Inflammatory macrophage (primary cell): Measurements from ENCODE around the gene MYO10.

ENCODE experiments used
- DNase-seq, 2 donors: peaks; one replicate each; pipeline ENCODE4 v3.0.0-alpha.2; 2020 to 2022

The MYO10 gene

GRCh38 chr5:16916262-16916878 lies 19.7 kb downstream of the MYO10 start:
- DNase-seq, result no peak

DNA sequence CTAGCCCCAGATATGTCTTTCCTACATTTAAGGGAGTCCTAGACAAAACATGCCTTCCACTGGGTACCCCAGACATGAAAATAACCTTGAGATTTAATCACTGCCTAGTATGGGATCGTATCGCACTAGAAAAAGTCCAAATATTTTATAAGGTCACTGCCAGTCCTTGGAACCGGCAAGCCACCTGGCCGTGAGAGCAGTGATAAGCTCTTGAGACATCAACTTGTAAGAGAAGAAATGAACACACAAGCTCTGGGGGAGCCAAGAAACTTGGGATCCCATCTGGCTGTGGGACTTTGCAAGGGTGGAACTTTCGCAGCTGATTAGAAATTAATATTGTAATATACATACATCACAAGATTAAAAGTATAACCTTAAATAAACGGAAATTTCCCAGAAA lies 21.5 kb downstream of the MYO10 start:
- no peak for DNase-seq

- no peak for DNase-seq
Measured at GRCh38 chr5:16914108-16914435, 22.0 kb downstream of the MYO10 start.

DNA sequence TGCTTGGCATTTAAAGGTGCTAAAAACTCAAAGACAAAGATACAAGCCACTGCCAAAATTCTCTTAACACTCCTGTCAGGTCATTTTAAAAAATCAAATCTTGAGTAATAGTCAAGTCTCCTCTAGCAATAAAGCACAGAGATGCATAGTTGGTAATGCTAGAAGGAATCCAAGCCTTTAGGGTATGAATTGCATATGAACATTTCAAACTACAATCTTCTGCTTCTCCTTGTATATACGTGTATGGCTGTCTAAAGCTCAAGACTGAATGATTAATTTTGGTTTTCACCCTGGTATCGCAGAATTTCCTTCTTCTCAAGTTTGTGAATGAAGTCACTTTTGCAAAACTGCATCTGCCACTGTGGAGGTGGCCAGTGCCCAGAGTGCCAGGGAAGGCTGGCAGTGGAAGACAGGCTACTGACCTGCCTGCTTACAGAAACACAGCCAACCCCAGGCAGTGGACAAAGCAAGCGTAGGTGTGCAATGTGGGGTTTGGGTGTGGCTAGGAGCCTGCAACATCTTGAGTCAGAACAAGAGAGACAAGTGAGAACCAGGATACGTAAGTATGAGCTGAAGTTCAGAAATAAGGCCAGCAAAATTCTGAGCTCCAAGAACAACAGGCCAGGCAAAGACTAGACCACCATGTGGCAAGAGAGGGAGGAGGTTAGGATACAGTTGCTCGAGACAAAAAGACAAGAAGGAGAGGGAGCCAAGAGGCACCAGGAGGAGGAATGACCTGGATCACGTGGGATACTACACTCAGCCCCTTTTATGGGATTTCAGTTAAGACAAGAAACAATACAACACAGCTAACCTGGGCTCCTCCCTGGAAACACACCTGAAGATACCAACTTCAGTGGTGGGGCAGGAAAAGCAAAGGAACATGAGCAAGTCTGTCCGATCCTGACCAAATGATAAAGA lies 22.6 kb downstream of the MYO10 start:
- DNase-seq, result no peak

GRCh38 chr5:16912080-16912479 lies 24.0 kb downstream of the MYO10 start:
- no peak for DNase-seq

GRCh38 chr5:16909464-16909863 lies 26.6 kb downstream of the MYO10 start:
- DNase-seq, result no peak

- DNase-seq, result no peak
Measured at GRCh38 chr5:16907270-16907669, 28.8 kb downstream of the MYO10 start.

GRCh38 chr5:16906255-16906654 lies 29.8 kb downstream of the MYO10 start:
- no peak for DNase-seq

DNA sequence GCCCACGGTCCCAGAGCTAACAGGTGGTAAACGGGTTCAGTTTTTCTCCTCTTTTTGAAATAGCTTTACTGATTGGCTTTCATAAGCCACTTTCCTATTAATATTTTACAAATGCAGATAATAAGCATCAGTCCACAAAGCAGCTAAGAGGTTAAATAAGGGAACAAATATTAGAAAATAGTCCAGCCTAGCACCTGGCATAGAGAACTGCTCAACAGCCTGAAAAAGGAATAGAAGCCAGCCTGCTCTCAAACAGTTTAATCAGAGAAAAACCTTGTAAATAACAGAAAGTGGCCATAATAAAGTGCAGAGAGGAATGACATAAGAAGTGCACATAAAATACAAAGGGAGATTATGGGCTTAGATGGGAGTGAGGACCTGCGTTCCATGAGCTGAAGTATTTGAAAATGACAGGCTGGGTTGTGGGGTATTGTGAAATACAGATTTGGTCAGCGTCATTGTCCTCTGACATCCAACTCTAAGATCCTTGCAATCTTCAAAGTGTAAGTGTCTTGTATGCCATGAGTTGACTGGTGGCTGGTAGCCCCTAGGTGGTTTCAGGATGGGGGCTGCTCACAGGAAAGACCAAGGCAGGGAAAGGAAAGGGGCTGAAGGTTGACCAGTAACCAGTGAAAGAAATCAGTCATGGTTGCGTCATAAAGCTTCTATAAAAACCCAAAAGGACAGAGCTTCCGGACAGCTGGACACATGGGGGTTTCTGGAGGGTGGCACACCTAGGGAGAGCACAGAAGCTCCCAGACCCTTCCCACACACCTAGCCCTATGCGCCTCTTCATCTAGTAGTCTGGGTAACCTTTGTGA lies 32.4 kb downstream of the MYO10 start:
- no peak for DNase-seq

GRCh38 chr5:16902846-16903245 lies 33.2 kb downstream of the MYO10 start:
- DNase-seq, result no peak

DNA sequence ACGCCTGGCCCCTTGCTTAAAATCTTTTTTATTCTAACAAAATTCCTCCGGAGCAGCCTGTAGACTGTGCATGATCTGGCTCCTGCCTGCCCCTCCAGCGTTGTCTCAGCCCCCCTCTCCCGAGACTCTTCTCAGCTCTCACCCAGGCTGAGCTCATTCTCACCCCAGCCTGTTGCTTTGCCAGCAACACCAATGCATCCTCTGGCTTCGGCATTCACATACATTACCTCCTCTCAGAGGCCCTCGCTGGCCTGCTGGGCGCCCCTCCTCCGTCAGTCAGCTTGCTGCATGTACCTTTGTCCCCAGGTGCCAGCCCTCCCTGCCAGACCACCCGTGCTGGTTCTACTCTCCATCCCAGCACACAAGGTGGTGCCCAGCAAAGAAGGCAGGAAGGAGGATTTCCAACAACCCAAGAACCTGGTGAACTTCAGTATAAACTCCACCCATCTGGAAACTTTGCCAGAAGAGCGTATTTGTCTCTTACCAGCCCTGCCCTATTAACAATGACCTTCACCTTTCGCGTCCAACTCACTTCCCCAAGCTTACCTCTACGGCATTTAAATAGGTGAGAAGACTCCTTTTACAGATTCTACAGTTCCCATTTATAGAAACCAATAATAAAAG lies 35.0 kb downstream of the MYO10 start:
- DNase-seq, result no peak

GRCh38 chr5:16899171-16899570 lies 36.9 kb downstream of the MYO10 start:
- no peak for DNase-seq

- DNase-seq, result no peak
Measured at GRCh38 chr5:16897800-16898199, 38.3 kb downstream of the MYO10 start.

GRCh38 chr5:16897284-16897704 lies 38.8 kb downstream of the MYO10 start:
- DNase-seq, result no peak

- no peak for DNase-seq
Measured at GRCh38 chr5:16896767-16897166, 39.3 kb downstream of the MYO10 start.

DNA sequence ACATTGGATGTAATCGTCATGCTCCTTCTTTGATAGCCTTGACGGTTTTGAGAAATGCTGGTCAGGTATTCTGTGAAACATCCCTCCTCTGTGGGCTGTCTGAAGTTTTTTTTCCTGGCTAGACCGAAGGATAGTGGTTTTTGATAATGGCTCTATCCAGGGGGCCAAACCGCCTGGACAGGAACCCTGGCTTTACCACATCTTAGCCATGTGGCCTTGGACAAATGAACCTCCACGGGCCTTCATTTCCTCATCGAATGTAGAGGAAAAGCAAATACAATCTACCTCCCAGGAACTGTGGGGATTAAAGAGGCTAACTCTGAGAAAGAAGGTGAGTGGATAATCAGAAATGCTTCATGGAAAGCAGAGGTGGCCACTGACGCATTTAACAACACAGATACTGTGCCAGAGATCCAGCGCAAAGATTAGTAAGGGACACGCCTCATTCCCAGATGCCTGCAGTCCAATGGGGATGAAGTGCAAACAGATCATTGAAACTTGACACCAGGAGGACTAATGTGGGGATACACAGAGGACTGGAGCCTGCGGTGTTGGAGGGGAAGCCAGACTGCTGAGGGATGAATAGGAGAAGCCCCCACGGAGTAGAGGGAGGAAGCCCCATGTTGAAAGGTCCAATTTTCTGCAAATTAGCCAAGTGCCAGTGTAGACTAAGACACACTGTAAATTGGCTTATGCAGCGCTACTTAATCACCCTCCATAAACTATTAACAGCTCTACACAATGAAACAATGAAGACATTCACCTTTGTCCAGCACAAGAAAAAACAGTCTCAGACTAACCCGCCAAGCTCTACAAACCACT lies 41.6 kb downstream of the MYO10 start:
- DNase-seq, result no peak

- DNase-seq, result no peak
Measured at GRCh38 chr5:16891033-16891432, 45.1 kb downstream of the MYO10 start.

GRCh38 chr5:16889972-16890519 lies 46.0 kb downstream of the MYO10 start:
- DNase-seq, result no peak

DNA sequence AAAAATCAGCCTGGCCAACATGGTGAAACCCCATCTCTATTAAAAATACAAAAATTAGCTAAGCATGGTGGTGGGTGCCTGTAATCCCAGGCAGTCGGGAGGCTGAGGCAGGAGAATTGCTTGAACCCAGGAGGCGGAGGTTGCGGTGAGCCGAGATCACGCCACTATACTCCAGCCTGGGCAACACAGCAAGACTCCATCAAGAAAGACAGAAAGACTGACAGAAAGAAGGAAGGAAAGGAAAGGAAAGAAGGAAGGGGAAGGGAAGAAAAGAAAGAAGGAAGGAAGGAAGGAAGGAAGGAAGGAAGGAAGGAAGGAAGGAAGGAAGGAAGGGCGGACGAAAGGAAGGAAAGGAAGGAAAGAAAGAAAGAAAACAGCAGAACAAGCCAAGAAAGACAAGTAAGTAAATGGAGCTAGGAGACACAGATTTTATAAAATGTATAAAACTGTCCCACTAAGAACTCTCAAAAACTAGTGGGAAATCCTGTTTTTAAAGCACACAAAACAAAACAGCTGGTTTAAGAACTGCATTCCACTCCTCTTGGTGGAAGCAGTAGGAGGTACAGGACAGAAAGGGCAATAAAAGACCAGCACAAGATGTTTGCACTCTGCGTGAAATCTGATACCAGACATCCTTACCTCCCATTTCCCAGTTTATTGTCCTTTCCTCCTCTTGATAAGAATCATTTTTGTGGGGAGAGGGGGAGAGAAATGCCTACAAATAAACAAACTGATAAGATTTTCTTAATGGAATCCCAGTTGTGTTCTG lies 46.7 kb downstream of the MYO10 start:
- DNase-seq, result no peak

DNA sequence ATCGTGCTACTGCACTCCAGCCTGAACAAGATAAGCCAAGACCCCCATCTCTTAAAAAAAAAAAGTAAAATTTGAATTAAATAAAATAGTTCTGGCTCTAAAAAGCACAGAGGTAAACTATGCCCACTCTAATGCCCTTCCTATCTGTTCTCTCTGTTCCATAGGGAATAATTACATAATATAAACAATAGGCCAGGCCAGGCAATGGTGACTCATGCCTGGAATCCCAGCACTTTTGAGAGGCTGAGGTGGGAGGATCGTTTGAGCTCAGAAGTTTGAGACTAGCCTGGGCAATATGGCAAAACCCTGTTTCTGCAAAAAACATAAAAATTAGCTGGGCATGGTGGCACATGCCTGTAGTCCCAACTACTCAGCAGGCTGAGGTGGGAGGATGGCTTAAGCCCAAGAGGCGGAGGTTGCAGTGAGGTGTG lies 47.4 kb downstream of the MYO10 start:
- DNase-seq, result no peak

GRCh38 chr5:16886793-16887345 lies 49.2 kb downstream of the MYO10 start:
- no peak for DNase-seq
